HCT116 (cell line): ENCODE results near the gene NPL. TPM values are rescaled to one million over a fixed set of nuclear protein-coding genes. Genes with fewer than 3 reads are reported as not detected.

Experiments
- ATAC-seq: fragments of 200-7000 bp; cut with Tn5 transposase; 2 replicates; pipeline ENCODE4 v1.9.1; 2020; ENCODE audit warnings: mild to moderate bottlenecking, moderate library complexity
- BruUV-seq: library from RNA; stranded (reverse); fragments of 400-500 nt; replicated peaks from 2 replicates; lab custom pipeline; 2021; lab: Mats Ljungman, UMichigan
- CTCF ChIA-PET: fragments of 300-600 bp; sonication (Branson Sonifier 250); formaldehyde crosslinking; loops from one replicate; lab custom pipeline; 2021; ENCODE audit warnings: antibody characterized with exemption; lab: Charles Lee
- POLR2A ChIA-PET: fragments of 300-600, 350-600 bp; sonication (Branson Sonifier 250); formaldehyde crosslinking; loops from one replicate; lab custom pipeline; 2021; ENCODE audit warnings: antibody characterized with exemption; lab: Charles Lee
- RAD21 ChIA-PET, 2 experiments: fragments of 300-600 bp; sonication (Branson Sonifier 250); formaldehyde crosslinking; loops; one replicate each; lab custom pipeline; 2023; ENCODE audit warnings: low total read pairs in 2 of 2; ENCODE audit not compliant: uncharacterized antibody in 2 of 2, unreplicated experiment in 2 of 2, low non-redundant PET in 1 of 2; lab: Charles Lee
- DNase-seq: peaks from one replicate; pipeline ENCODE4 v3.0.0-alpha.2; 2010; ENCODE audit warnings: low read depth, low spot score
- H2AFZ ChIP-seq: fragments of 200-600 bp; shearing (Covaris generic), sonication (generic); 2 replicates; pipeline ENCODE4 v1.6.1; 2017; ENCODE audit warnings: low read depth, mixed run types, mixed read lengths, antibody characterized with exemption, low read length; ENCODE audit not compliant: poor library complexity, severe bottlenecking
- H3K27ac ChIP-seq: 2 replicates; pipeline ENCODE4 v1.5.1; 2012; ENCODE audit warnings: low read depth, low read length
- H3K27me3 ChIP-seq: fragments of 200-600 bp; sonication (generic); 2 replicates; pipeline ENCODE4 v1.6.1; 2016; ENCODE audit warnings: mixed run types, low read length, mixed read lengths; ENCODE audit not compliant: insufficient read depth
- H3K36me3 ChIP-seq, 2 experiments: fragments of 200-500 bp in 1 of 2; fragments of 200-600 bp in 1 of 2; sonication (Bioruptor generic) in 1 of 2; sonication (generic) in 1 of 2; 2 replicates each; pipeline versions ENCODE4 v1.5.1 to v1.6.1; 2014 to 2016; ENCODE audit warnings: low read length in 2 of 2, inconsistent platforms in 1 of 2, mixed read lengths in 1 of 2, mixed run types in 1 of 2; ENCODE audit not compliant: insufficient read depth in 2 of 2, control insufficient read depth in 1 of 2
- H3K4me1 ChIP-seq, 2 experiments: fragments of 200-600 bp in 1 of 2; sonication (generic) in 1 of 2; 2 replicates each; pipeline versions ENCODE4 v1.5.1 to v1.6.1; 2012 to 2017; ENCODE audit warnings: low read length in 2 of 2, inconsistent platforms in 1 of 2, mild to moderate bottlenecking in 1 of 2, mixed read lengths in 1 of 2, mixed run types in 1 of 2, moderate library complexity in 1 of 2; ENCODE audit not compliant: insufficient read depth in 2 of 2, control insufficient read depth in 1 of 2
- H3K4me2 ChIP-seq: fragments of 200-600 bp; sonication (generic); 2 replicates; pipeline ENCODE4 v1.6.1; 2017; ENCODE audit warnings: mixed run types, low read length, mixed read lengths
- H3K4me3 ChIP-seq, 2 experiments: fragments of 200-600 bp in 1 of 2; sonication (generic) in 1 of 2; replicated peaks in 1 of 2; 2 replicates each; pipeline ENCODE4 v1.5.1; 2011 to 2016; ENCODE audit warnings: low read length in 2 of 2, control low read depth in 1 of 2, low read depth in 1 of 2, mild to moderate bottlenecking in 1 of 2, mixed read lengths in 1 of 2, mixed run types in 1 of 2
- H3K79me2 ChIP-seq: fragments of 200-600 bp; sonication (generic); 2 replicates; pipeline ENCODE4 v1.6.1; 2017; ENCODE audit warnings: mild to moderate bottlenecking, mixed run types, low read length, moderate library complexity, mixed read lengths; ENCODE audit not compliant: insufficient read depth
- H3K9ac ChIP-seq: fragments of 200-600 bp; sonication (generic); 2 replicates; pipeline ENCODE4 v1.6.1; 2016; ENCODE audit warnings: low read length, mixed read lengths
- H3K9me2 ChIP-seq: fragments of 200-600 bp; sonication (generic), shearing (Covaris generic); 2 replicates; pipeline ENCODE4 v1.6.1; 2017; ENCODE audit warnings: mixed run types, mild to moderate bottlenecking, moderate library complexity; ENCODE audit not compliant: insufficient read depth
- H3K9me3 ChIP-seq, 2 experiments: fragments of 200-500 bp in 1 of 2; fragments of 200-600 bp in 1 of 2; sonication (Bioruptor generic) in 1 of 2; sonication (generic) in 1 of 2; 2 replicates each; pipeline ENCODE4 v1.6.1; 2014 to 2017; ENCODE audit warnings: low read length in 2 of 2, mixed read lengths in 2 of 2, inconsistent platforms in 1 of 2, low read depth in 1 of 2, mild to moderate bottlenecking in 1 of 2, mixed run types in 1 of 2, moderate library complexity in 1 of 2; ENCODE audit not compliant: control insufficient read depth in 1 of 2, insufficient read depth in 1 of 2
- H4K20me1 ChIP-seq: fragments of 200-600 bp; sonication (generic), shearing (Covaris generic); 2 replicates; pipeline ENCODE4 v1.6.1; 2017; ENCODE audit warnings: mixed run types, mild to moderate bottlenecking, moderate library complexity; ENCODE audit not compliant: insufficient read depth
- CEBPB ChIP-seq: IDR thresholded peaks from 2 replicates; pipeline ENCODE4 v1.6.1; 2012; ENCODE audit warnings: low read depth
- EGR1 ChIP-seq: IDR thresholded peaks from 2 replicates; pipeline ENCODE4 v1.6.1; 2012; ENCODE audit warnings: low read depth
- ELF1 ChIP-seq: IDR thresholded peaks from 2 replicates; pipeline ENCODE4 v1.6.1; 2012; ENCODE audit warnings: low read depth, borderline replicate concordance
- EZH2 ChIP-seq: fragments of 200-600 bp; sonication (generic); IDR thresholded peaks from 2 replicates; pipeline ENCODE4 v1.6.1; 2017; ENCODE audit warnings: antibody characterized with exemption, mixed run types
- FOSL1 ChIP-seq: IDR thresholded peaks from 2 replicates; pipeline ENCODE4 v1.6.1; 2012; ENCODE audit warnings: low read depth
- JUND ChIP-seq: IDR thresholded peaks from 2 replicates; pipeline ENCODE4 v1.6.1; 2012
- POLR2A ChIP-seq: IDR thresholded peaks from 2 replicates; pipeline ENCODE4 v1.7.0; 2011; ENCODE audit warnings: borderline replicate concordance; ENCODE audit not compliant: insufficient read depth, insufficient read length; ENCODE audit errors: extremely low read depth
- RAD21 ChIP-seq: IDR thresholded peaks from 2 replicates; pipeline ENCODE4 v1.6.1; 2012; ENCODE audit warnings: low read depth, mild to moderate bottlenecking
- SIN3A ChIP-seq: IDR thresholded peaks from 2 replicates; pipeline ENCODE4 v1.6.1; 2012; ENCODE audit warnings: low read depth
- SRF ChIP-seq: IDR thresholded peaks from 2 replicates; pipeline ENCODE4 v1.6.1; 2012; ENCODE audit warnings: low read depth
- TCF7L2 ChIP-seq: IDR thresholded peaks from 2 replicates; pipeline ENCODE4 v1.7.0; 2011; ENCODE audit warnings: borderline replicate concordance, inconsistent platforms; ENCODE audit not compliant: insufficient read depth, insufficient read length; ENCODE audit errors: extremely low read depth
- ZFX ChIP-seq: fragments of 450-650 bp; IDR thresholded peaks from 2 replicates; pipeline ENCODE4 v1.6.1; 2017
- ZNF274 ChIP-seq: fragments of 200-500 bp; sonication (Bioruptor generic); IDR thresholded peaks from 2 replicates; pipeline ENCODE4 v1.6.1; 2014; ENCODE audit warnings: mild to moderate bottlenecking, low read depth, low read length, inconsistent platforms
- intact Hi-C: fragments of 100-400 bp; cut with micrococcal nuclease; formaldehyde crosslinking; loops from 2 replicates; pipeline ENCODE4 v1.10.0; 2022
- total RNA-seq: library from RNA; stranded (reverse); gene quantifications from one replicate; pipeline ENCODE4 v1.2.1, GENCODE V29; 2021; ENCODE audit not compliant: unreplicated experiment
- TF ChIP-seq, protein P1 (sequence below): IDR thresholded peaks from 2 replicates; pipeline ENCODE4 v1.6.1; 2012
- TF ChIP-seq, protein P2 (sequence below): IDR thresholded peaks from 2 replicates; pipeline ENCODE4 v1.6.1; 2011; ENCODE audit warnings: mild to moderate bottlenecking, low read length, moderate library complexity; ENCODE audit not compliant: insufficient replicate concordance; ENCODE audit errors: extremely low read depth
- TF ChIP-seq, protein P3 (sequence below): IDR thresholded peaks from 2 replicates; pipeline ENCODE4 v1.6.1; 2012
- TF ChIP-seq, protein P4 (sequence below): IDR thresholded peaks from 2 replicates; pipeline ENCODE4 v1.6.1; 2012; ENCODE audit warnings: low read depth

Gene NPL
- total RNA-seq, 1 experiment from 2014 or later: 0.39 TPM

DNA sequence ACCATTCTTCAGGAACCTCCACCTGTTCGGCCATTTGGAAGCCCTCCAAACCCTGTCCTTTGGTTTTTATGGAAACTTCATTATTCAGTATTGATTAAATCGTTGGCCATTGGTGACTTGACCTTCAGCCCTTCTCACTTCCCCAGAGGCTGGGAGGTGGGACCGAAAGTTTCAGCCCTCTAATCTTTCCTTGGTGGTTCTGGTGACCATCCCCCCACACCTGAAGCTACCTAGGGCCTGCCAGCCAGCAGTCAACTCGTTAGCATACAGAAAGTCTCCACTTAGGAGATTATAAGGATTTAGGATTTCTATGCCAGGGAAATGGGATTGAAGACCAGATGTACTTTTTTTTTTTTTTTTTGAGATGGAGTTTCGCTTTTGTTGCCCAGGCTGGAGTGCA is 56.3 kb downstream of the NPL start:
- Histone ChIP-seq H3K79me2 (peaks cover 100% of the 10 kb centered on the region), H3K27me3 (no peaks in the 10 kb centered on the region), H3K9me3 (no peaks in the 10 kb centered on the region), H3K36me3 (peaks cover 54 to 58% of the 10 kb centered on the region in 2 experiments), H3K9me2 (no peaks in the 10 kb centered on the region), H3K27ac (no peak overlapping the region), H3K9ac (no peak overlapping the region), H4K20me1 (peaks cover 84% of the 10 kb centered on the region; the same call in 1 of the 2 replicates), H3K4me2 (no peak overlapping the region), H3K4me1 (peaks cover 7 to 8% of the 10 kb centered on the region in 2 experiments; a peak in 3 of 4 replicates), H3K4me3 (no peak overlapping the region), H2AFZ (no peak overlapping the region)
- intact Hi-C loops: no loop called here
- ChIA-PET CTCF (no interaction called here), POLR2A (no interaction called here), RAD21 (no interaction called here)
- DNase-seq: no peak
- no TSS peak for BruUV-seq
- TF ChIP-seq EGR1 (no peak), SIN3A (no peak), ELF1 (no peak), ZFX (no peak), FOSL1 (no peak), CEBPB (no peak), ZNF274 (no peak), POLR2A (no peak), JUND (no peak), TCF7L2 (no peak), EZH2 (no peak), SRF (no peak), RAD21 (no peak)
- TF ChIP-seq, protein P1, sequence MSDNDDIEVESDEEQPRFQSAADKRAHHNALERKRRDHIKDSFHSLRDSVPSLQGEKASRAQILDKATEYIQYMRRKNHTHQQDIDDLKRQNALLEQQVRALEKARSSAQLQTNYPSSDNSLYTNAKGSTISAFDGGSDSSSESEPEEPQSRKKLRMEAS: no peak
- TF ChIP-seq, protein P2, sequence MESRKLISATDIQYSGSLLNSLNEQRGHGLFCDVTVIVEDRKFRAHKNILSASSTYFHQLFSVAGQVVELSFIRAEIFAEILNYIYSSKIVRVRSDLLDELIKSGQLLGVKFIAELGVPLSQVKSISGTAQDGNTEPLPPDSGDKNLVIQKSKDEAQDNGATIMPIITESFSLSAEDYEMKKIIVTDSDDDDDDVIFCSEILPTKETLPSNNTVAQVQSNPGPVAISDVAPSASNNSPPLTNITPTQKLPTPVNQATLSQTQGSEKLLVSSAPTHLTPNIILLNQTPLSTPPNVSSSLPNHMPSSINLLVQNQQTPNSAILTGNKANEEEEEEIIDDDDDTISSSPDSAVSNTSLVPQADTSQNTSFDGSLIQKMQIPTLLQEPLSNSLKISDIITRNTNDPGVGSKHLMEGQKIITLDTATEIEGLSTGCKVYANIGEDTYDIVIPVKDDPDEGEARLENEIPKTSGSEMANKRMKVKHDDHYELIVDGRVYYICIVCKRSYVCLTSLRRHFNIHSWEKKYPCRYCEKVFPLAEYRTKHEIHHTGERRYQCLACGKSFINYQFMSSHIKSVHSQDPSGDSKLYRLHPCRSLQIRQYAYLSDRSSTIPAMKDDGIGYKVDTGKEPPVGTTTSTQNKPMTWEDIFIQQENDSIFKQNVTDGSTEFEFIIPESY: no peak
- TF ChIP-seq, protein P3, sequence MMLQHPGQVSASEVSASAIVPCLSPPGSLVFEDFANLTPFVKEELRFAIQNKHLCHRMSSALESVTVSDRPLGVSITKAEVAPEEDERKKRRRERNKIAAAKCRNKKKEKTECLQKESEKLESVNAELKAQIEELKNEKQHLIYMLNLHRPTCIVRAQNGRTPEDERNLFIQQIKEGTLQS: no peak
- TF ChIP-seq, protein P4, sequence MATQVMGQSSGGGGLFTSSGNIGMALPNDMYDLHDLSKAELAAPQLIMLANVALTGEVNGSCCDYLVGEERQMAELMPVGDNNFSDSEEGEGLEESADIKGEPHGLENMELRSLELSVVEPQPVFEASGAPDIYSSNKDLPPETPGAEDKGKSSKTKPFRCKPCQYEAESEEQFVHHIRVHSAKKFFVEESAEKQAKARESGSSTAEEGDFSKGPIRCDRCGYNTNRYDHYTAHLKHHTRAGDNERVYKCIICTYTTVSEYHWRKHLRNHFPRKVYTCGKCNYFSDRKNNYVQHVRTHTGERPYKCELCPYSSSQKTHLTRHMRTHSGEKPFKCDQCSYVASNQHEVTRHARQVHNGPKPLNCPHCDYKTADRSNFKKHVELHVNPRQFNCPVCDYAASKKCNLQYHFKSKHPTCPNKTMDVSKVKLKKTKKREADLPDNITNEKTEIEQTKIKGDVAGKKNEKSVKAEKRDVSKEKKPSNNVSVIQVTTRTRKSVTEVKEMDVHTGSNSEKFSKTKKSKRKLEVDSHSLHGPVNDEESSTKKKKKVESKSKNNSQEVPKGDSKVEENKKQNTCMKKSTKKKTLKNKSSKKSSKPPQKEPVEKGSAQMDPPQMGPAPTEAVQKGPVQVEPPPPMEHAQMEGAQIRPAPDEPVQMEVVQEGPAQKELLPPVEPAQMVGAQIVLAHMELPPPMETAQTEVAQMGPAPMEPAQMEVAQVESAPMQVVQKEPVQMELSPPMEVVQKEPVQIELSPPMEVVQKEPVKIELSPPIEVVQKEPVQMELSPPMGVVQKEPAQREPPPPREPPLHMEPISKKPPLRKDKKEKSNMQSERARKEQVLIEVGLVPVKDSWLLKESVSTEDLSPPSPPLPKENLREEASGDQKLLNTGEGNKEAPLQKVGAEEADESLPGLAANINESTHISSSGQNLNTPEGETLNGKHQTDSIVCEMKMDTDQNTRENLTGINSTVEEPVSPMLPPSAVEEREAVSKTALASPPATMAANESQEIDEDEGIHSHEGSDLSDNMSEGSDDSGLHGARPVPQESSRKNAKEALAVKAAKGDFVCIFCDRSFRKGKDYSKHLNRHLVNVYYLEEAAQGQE: no peak
- no peak for ATAC-seq
